T-helper 22 cell (primary cell): ENCODE measurements around the gene BLOC1S4.

Experiments
- DNase-seq: peaks from one replicate; pipeline ENCODE4 v3.0.0-alpha.2; 2020; ENCODE audit warnings: low read depth

BLOC1S4 gene

DNA sequence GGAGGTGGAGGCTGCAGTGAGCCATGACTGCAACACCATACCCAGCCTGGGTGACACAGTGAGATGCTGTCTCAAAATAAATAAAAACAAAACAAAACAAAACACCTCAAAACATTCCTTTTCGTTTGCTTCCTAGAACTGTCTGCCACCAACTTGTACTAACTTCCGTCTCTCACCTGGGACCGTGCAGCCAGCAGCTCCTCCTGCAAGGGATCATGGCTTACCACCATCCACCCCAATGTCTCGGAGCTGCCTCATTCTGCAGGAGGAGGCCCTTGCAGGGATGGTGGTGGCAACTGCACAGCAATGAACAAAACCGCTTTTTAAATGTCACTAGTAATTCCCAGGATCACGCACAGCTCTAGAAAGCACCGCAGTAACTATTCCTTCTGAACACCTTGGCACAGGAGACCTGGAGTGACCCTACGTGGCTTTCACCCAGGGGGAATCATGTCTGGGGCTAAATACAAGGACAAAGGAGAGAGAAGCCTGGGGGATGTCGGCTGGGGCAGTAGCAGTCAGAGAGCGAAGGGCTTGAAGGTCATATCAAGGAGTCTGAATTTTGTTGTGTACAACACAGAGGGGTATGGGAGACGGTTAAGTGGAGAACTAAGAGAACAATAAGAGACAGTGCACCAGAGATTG lies 49.1 kb downstream of the BLOC1S4 start:
- DNase-seq, result no peak

- DNase-seq, result no peak
Observed at GRCh38 chr4:6765703-6766102, 49.7 kb downstream of the BLOC1S4 start.
